OCI-LY1 (cell line): ENCODE results near the gene PARVA.

Experiments
- CTCF ChIP-seq: fragments of 200-600 bp; sonication (generic), shearing (Covaris generic); IDR thresholded peaks from 2 replicates; pipeline ENCODE4 v1.5.1; 2017; ENCODE audit warnings: mild to moderate bottlenecking, antibody characterized with exemption, low read length, moderate library complexity, mixed read lengths
- EZH2 ChIP-seq: fragments of 200-600 bp; sonication (generic), shearing (Covaris generic); IDR thresholded peaks from 2 replicates; pipeline ENCODE4 v1.8.0; 2017; ENCODE audit warnings: borderline replicate concordance, mixed run types, mild to moderate bottlenecking, antibody characterized with exemption, low read length, moderate library complexity, mixed read lengths

GRCh38 chr11:12343526-12343925 is 33.8 kb upstream of the PARVA start:
- no peak for TF ChIP-seq CTCF
- TF ChIP-seq EZH2 = no peak
